Embryonic facial prominence (tissue), 1 donor: Measurements from ENCODE around the gene NDUFA6.
"Not testable (repeated sequence)": the region's sequence is repeated elsewhere in the genome, so short reads cannot be mapped to it uniquely, and the experiment has no call there.

Source experiments
- DNase-seq: peaks from one replicate; pipeline ENCODE4 v3.0.0-alpha.2; 2016; ENCODE audit errors: extremely low spot score

The NDUFA6 gene

GRCh38 chr22:42112793-42113192 is 22.2 kb upstream of the NDUFA6 start:
- not testable (repeated sequence) for DNase-seq

GRCh38 chr22:42111798-42112197 is 21.2 kb upstream of the NDUFA6 start:
- no peak for DNase-seq

DNA sequence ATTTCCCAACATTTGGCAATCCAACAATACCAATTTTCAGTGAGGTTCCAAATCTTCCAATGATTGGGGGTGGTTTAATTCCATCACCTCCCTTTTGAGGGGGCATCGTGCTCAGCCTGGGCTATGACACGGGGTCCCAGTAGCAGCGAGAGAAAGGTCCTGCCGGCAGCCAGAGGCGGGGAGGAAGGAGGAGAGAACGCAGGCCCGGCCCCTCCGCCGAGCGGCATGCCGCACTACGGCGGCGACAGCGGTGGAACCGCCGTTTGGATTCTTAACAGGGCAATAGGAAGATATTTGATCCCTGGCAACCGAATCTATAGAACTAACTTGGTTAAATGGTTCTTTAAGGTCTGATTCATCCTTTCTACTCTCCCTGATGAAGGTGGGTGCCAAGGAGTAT is 18.3 kb upstream of the NDUFA6 start:
- no peak for DNase-seq

DNA sequence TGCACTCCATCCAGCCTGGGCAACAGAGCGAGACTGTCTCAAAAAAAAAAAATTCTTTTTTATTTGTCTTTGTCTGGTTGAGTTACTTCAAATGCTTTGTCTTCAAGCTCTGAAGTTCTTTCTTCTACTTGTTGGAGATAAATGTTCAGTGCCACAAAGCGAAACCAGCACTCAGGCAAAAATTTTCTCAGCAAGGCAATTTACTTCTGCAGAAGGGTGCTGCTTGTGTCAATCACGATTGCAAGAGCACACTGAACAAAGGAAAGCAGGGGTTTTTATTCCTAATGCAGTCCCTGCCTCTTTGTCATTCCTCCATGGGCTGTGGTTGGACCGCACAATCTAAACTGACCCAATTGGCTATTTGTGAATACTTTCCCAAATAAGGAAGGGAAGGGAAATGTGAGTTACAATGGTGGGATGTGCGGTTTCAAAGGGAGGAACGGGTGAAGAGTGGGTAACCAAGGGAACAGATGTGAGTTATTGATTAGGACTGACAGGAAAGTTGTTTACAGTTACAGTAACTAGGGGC is 13.8 kb upstream of the NDUFA6 start:
- not testable (repeated sequence) for DNase-seq

DNA sequence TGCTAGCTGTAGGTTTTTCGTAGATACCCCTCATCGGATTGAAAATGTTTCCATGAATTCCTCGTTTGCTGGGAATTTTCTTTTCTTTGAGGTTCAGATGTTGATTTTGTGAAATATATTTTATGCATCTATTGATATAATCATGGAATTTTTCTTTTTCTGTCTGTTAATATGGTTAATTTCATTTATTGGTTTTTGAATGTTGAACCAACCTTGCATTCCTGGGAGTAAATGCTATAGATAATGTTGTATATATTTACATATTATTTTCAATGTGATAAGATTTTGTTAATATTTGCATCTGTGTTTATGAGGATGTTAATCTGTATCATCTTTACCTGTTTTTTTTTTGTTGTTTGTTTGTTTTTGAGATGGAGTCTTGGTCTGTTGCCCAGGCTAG is 10.6 kb upstream of the NDUFA6 start:
- DNase-seq = no peak

DNA sequence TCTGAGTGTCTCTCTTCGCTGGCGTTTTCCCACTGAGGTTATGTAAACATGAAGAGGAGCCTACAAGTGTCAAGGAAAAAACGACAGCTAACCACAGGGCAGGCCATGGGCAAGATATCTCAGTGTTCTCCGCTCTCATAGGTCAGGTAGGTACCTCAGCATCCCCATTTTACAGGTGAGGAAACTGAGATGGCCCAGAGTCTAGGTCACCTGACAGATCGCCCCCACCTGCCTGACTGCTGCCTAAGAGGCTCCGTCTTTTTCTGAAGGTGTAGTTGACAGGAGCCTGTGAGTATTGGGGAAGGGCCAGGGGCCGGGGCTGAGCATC is 847 bp upstream of the NDUFA6 start:
- DNase-seq = no peak

GRCh38 chr22:42086051-42086450 is 4.5 kb downstream of the NDUFA6 start:
- no peak for DNase-seq

DNA sequence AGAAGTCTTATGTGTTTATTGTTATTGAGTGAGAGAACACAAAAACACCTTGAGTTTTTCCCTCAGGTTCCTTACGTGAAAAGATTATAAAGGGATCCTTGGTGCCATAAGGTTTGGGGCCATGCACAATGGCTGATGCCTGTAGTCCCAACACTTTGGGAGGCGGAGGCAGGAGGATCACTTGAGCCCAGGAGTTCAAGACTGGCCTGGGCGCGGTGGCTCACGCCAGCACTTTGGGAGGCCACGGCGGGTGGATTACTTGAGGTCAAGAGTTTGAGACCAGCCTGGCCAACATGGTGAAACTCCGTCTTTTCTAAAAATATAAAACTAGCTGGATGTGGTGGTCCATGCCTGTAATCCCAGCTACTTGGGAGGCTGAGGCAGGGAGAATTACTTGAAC is 5.7 kb downstream of the NDUFA6 start:
- no peak for DNase-seq

GRCh38 chr22:42083119-42083518 is 7.5 kb downstream of the NDUFA6 start:
- no peak for DNase-seq

- no peak for DNase-seq
Measured at GRCh38 chr22:42080287-42080686, 10.3 kb downstream of the NDUFA6 start.

DNA sequence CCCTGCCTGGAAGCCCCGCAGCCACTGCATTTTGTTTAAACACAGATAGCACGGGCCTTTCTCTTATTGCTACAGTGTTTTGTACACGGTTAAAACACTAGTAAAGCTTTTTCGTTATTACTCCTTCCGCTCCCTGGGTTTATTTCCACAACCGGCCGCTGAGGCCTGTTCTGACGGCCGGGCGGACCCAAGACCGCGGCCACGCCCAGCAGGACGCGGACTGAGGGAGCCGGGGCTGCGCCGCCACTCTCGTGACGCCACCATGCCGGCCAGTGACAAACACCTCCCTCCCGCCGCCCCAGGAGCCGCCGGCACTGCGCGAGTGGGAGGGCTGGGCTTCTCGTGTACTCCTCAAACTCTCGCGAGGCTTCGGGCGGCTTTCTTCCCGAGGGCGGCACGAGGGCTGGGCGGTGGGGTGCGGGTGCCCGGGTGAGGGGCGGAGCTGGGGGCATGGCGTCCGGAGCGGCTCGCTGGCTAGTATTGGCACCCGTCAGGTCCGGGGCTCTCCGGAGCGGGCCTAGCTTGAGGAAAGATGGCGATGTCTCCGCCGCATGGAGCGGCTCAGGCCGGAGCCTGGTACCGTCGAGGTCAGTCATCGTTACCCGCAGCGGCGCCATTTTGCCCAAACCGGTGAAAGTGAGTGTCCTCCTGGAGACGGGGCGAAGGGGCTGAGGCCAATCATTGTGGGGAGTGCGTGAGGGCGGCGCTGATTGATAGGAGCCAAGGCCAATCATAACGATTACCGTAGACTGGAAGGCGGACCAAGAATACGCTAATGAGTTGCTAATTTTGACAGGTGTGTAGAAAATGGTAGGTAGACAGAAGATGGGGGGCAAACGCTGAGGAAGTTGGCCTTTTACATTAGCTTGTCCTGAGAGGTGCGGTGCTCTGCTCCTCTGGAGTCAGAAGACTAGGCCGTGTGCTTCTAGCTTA is 11.0 kb downstream of the NDUFA6 start, which contains the start of gene SMDT1:
Gene SMDT1 (plus strand): TSS at position 382 of the 933 bp plus-strand sequence. CDS start 69 bp downstream, at position 451.
- peak; percentile 93 for DNase-seq

GRCh38 chr22:42078469-42079318 is 11.9 kb downstream of the NDUFA6 start:
- no peak for DNase-seq

GRCh38 chr22:42077486-42078125 is 13.0 kb downstream of the NDUFA6 start:
- DNase-seq = no peak

DNA sequence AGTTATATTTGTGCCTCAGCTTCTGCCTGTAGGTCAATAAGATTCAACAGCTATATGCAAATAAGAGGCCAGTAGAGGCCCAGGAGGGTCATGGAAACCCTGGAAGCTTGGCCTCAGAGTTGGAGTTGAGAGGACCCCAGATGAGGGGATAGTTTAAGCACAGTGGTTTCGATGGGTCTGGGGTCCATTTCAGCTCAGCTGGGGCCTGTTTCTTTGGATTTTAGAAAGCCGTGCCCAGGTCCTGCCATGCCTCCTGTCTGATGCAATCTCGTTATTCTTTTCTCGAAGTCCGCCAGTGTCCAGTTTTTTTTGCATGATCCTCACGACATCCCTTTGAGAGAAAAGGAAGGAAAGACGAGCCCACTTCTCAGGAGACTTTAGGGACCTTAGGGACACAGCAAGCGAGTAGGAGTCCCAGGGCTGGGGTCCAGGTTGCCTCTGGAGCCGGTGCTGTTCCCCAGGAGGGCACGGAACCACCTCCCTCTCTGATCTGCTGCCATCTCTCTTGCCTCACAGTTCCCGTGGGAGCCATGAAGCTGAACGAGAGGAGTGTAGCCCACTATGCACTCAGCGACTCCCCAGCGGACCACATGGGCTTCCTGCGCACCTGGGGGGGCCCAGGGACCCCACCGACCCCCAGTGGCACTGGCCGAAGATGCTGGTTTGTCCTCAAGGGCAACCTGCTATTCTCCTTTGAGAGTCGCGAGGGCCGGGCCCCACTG is 13.6 kb downstream of the NDUFA6 start:
- DNase-seq = no peak

- DNase-seq = no peak
Measured at GRCh38 chr22:42074846-42075676, 15.5 kb downstream of the NDUFA6 start.

GRCh38 chr22:42074132-42074811 is 16.3 kb downstream of the NDUFA6 start, which contains the start of gene PHETA2:
TSS of gene PHETA2 (plus strand) at chr22:42074248. CDS start at chr22:42077294, 3,046 bp downstream.
- no peak for DNase-seq

DNA sequence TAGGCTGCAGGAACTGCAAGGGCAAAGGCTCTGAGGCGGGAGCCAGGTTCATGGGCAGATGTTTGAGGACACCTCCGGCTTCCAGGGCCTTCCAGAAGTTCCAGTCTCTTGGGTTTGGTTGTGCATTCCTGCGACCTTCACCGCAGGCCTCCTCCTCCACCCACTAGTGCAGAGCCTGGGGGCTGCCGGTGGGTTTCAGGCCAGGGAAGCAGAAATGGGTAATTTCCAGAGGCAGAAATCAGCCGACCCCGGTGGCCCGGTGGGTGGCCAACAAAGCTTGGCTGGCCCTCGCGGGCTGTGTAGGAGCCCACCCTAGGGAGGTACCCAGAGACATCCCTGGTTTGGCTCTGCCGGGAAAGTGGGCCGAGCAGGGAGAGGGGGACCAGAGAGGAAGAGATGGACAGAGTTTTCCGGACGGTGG is 16.9 kb downstream of the NDUFA6 start:
- no peak for DNase-seq

- no peak for DNase-seq
Measured at GRCh38 chr22:42072606-42073330, 17.8 kb downstream of the NDUFA6 start.

GRCh38 chr22:42071508-42071907 is 19.1 kb downstream of the NDUFA6 start:
- DNase-seq = not testable (repeated sequence)
